Measurements from ENCODE around the gene CHTF18.

The CHTF18 gene

GRCh38 chr16:794853-795466 is 6.5 kb downstream of the CHTF18 start:
- no peak for DNase-seq

GRCh38 chr16:795580-796229 is 7.3 kb downstream of the CHTF18 start:
- no peak for DNase-seq

- no peak for DNase-seq
Observed at GRCh38 chr16:796296-797119, 8.1 kb downstream of the CHTF18 start.

- DNase-seq: no peak
Observed at GRCh38 chr16:797120-797420, 8.7 kb downstream of the CHTF18 start.

GRCh38 chr16:797686-798085 is 9.3 kb downstream of the CHTF18 start:
- no peak for DNase-seq

- no peak for DNase-seq
Observed at GRCh38 chr16:798666-799065, 10.2 kb downstream of the CHTF18 start.

- no peak for DNase-seq
Observed at GRCh38 chr16:799111-799947, 10.9 kb downstream of the CHTF18 start.

- no peak for DNase-seq
Observed at GRCh38 chr16:799948-800833, 11.8 kb downstream of the CHTF18 start, which contains the start of gene GNG13. Gene GNG13 (minus strand): TSS chr16:800734. CDS start chr16:799077, 1,657 bp downstream.

GRCh38 chr16:800834-801511 is 12.6 kb downstream of the CHTF18 start:
- no peak for DNase-seq

- no peak for DNase-seq
Observed at GRCh38 chr16:801584-802363, 13.4 kb downstream of the CHTF18 start.

GRCh38 chr16:802461-802860 is 14.0 kb downstream of the CHTF18 start:
- no peak for DNase-seq

- no peak for DNase-seq
Observed at GRCh38 chr16:802914-803753, 14.7 kb downstream of the CHTF18 start.

- no peak for DNase-seq
Observed at GRCh38 chr16:803754-804080, 15.3 kb downstream of the CHTF18 start.

GRCh38 chr16:804193-805048 is 16.0 kb downstream of the CHTF18 start:
- no peak for DNase-seq

GRCh38 chr16:805474-805873 is 17.1 kb downstream of the CHTF18 start:
- no peak for DNase-seq

GRCh38 chr16:807347-808084 is 19.1 kb downstream of the CHTF18 start:
- peak; percentile 91 for DNase-seq

GRCh38 chr16:808085-808386 is 19.6 kb downstream of the CHTF18 start:
- DNase-seq: no peak

- DNase-seq: peak; percentile 85
Observed at GRCh38 chr16:813204-813915, 24.9 kb downstream of the CHTF18 start.

All from activated CD8-positive, alpha-beta memory T cell treated with anti-CD3 and anti-CD28 coated beads, Interleukin-2, amount 50 U/mL, for 48 hours (primary cell).